ENCODE measurements around the gene ADAM8.
"Not testable (repeated sequence)": the region's sequence is repeated elsewhere in the genome, so short reads cannot be mapped to it uniquely, and the experiment has no call there.

ADAM8 gene

GRCh38 chr10:133238466-133238804 lies 38.2 kb downstream of the ADAM8 start:
- no peak overlapping the region for H3K4me3 ChIP-seq (replicated peaks in 1 of 2; ENCODE audit: low read depth in 2 of 2, low read length in 2 of 2)
- no peak for DNase-seq (ENCODE audit: low read depth in 2 of 2)
- TF ChIP-seq, protein P1, sequence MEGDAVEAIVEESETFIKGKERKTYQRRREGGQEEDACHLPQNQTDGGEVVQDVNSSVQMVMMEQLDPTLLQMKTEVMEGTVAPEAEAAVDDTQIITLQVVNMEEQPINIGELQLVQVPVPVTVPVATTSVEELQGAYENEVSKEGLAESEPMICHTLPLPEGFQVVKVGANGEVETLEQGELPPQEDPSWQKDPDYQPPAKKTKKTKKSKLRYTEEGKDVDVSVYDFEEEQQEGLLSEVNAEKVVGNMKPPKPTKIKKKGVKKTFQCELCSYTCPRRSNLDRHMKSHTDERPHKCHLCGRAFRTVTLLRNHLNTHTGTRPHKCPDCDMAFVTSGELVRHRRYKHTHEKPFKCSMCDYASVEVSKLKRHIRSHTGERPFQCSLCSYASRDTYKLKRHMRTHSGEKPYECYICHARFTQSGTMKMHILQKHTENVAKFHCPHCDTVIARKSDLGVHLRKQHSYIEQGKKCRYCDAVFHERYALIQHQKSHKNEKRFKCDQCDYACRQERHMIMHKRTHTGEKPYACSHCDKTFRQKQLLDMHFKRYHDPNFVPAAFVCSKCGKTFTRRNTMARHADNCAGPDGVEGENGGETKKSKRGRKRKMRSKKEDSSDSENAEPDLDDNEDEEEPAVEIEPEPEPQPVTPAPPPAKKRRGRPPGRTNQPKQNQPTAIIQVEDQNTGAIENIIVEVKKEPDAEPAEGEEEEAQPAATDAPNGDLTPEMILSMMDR (IDR thresholded peaks at IDR 0.05; ENCODE audit: low read depth, low read length) = no peak

DNA sequence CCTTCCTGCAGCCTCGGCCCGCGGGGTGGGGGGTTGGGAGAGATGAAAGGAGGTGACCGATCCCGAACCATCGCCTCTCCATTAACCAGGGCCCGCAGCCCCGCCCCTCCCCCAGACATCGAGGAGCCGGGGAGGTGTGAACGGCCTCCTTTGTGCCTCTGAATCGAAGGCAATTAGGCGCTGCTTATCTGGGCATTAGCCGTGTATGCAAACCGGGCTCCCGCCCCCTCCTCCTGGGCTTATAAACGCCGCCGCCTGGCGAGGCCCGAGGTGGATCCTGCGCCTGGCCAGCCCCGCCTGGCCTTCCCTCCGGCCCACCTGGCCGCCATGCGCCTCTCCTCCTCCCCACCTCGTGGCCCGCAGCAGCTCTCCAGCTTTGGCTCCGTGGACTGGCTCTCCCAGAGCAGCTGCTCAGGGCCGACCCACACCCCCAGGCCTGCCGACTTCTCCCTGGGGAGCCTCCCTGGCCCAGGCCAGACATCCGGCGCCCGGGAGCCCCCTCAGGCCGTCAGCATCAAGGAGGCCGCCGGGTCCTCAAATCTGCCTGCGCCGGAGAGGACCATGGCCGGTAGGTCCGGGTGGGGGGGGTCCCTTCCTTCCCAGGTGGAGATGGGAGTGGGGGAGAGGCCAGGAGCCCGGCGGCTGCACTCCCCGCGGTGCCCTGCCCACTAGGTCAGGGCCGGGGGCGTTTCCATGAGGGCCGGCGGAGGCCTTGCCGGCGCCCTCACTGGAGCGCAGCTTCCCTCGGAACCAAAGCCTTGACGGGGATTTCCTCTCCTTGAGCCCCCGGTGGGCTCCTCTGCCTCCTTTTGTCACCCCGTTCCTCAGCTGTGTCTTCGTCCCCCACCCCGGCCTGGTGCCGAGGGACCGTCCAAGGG lies 38.8 kb downstream of the ADAM8 start, which contains the start of gene VENTX:
Gene VENTX, plus strand, starts transcription at position 268 of the 878 bp plus-strand sequence. Its CDS starts 60 bp downstream, at position 328.
- H3K4me3 ChIP-seq (replicated peaks in 1 of 2; ENCODE audit: low read depth in 2 of 2, low read length in 2 of 2) = no peak within 1 kb of the TSS
- TF ChIP-seq, protein P1 (IDR thresholded peaks at IDR 0.05; ENCODE audit: low read depth, low read length) = no peak
- DNase-seq (ENCODE audit: low read depth in 2 of 2) = no peak

DNA sequence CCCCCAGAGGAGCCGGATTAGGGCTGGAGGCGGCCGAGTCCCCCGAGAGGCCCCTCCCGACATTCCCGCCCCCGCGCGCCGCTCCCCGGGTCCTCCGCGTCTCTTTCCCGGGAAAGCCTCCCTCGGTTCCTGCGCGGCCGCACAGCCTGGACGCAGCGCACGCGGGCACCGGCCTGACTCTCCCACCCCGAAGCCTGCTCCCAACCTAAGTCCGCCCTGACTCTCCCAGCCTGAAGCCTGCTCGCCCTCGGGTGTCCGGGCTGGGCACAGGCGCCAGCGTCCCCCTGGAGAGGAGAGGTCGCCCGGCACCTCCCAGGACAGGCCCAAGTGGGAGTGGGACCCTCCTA lies 39.5 kb downstream of the ADAM8 start:
- no peak for DNase-seq (ENCODE audit: low read depth in 2 of 2)
- TF ChIP-seq, protein P1 (IDR thresholded peaks at IDR 0.05; ENCODE audit: low read depth, low read length) = no peak
- no peak overlapping the region for H3K4me3 ChIP-seq (replicated peaks in 1 of 2; ENCODE audit: low read depth in 2 of 2, low read length in 2 of 2)

GRCh38 chr10:133236401-133237240 lies 40.0 kb downstream of the ADAM8 start:
- no peak for DNase-seq (ENCODE audit: low read depth in 2 of 2)
- H3K4me3 ChIP-seq (replicated peaks in 1 of 2; ENCODE audit: low read depth in 2 of 2, low read length in 2 of 2) = no peak overlapping the region
- TF ChIP-seq, protein P1 (IDR thresholded peaks at IDR 0.05; ENCODE audit: low read depth, low read length) = no peak

GRCh38 chr10:133235932-133236331 lies 40.7 kb downstream of the ADAM8 start:
- no peak for DNase-seq (ENCODE audit: low read depth in 2 of 2)
- TF ChIP-seq, protein P1 (IDR thresholded peaks at IDR 0.05; ENCODE audit: low read depth, low read length) = no peak
- no peak overlapping the region for H3K4me3 ChIP-seq (replicated peaks in 1 of 2; ENCODE audit: low read depth in 2 of 2, low read length in 2 of 2)

- no peak overlapping the region for H3K4me3 ChIP-seq (replicated peaks in 1 of 2; ENCODE audit: low read depth in 2 of 2, low read length in 2 of 2)
- TF ChIP-seq, protein P1 (IDR thresholded peaks at IDR 0.05; ENCODE audit: low read depth, low read length) = no peak
- DNase-seq (ENCODE audit: low read depth in 2 of 2) = no peak
These were observed 41.3 kb downstream of the ADAM8 start for GRCh38 chr10:133235265-133235855.

DNA sequence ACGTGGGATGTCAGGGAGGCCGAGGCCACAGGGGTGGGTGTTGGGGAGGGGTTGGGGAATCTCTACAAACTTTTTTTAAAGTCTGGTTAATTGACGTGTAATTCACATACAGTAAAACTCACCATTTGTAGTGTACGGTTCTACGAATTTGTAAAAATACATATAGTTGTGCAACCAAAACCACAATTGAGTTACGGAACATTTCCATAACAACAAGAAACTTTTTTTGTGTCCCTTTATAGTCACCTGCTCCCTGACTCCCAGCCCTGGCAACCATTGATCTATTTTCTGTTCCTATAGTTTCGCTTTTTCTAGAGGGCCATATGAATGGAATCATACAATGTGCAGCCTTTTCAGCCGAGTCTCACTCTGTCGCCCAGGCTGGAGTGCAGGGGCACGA lies 41.9 kb downstream of the ADAM8 start:
- H3K4me3 ChIP-seq (replicated peaks in 1 of 2; ENCODE audit: low read depth in 2 of 2, low read length in 2 of 2); DNase-seq (ENCODE audit: low read depth in 2 of 2): not testable (repeated sequence)
